ENCODE data around the gene WNT7A.
A peak's percentile ranks its signal among the peaks of the same experiment; 100 is the strongest.

The WNT7A gene

GRCh38 chr3:13811614-13812013 is 68.3 kb downstream of the WNT7A start:
- TF ChIP-seq CTCF (conservative IDR thresholded peaks at IDR 0.05; ENCODE audit: low read depth) = no peak
- POLR2A ChIA-PET (ENCODE audit: low non-redundant PET) = no interaction called here
- DNase-seq (ENCODE audit: low spot score) = no peak
- CTCF ChIA-PET = no interaction called here
- peak overlapping the region; percentile 5; the same call in 1 of the 2 replicates for H3K27ac ChIP-seq

- no peak for DNase-seq (ENCODE audit: low spot score)
- no peak for TF ChIP-seq CTCF (conservative IDR thresholded peaks at IDR 0.05; ENCODE audit: low read depth)
- H3K27ac ChIP-seq = no peak overlapping the region
- ChIA-PET CTCF (no interaction called here), POLR2A (ENCODE audit: low non-redundant PET) (no interaction called here)
Observed at GRCh38 chr3:13808550-13808949, 71.3 kb downstream of the WNT7A start.

- ChIA-PET CTCF (interaction anchor here (0.6 kb wide), 1 partner anchor 79 kb away, joined by 3 read pairs; no protein-coding TSS in a partner anchor), POLR2A (ENCODE audit: low non-redundant PET) (no interaction called here)
- no peak for TF ChIP-seq CTCF (conservative IDR thresholded peaks at IDR 0.05; ENCODE audit: low read depth)
- peak; percentile 75 for DNase-seq (ENCODE audit: low spot score)
- peak overlapping the region; percentile 62 for H3K27ac ChIP-seq
Observed at GRCh38 chr3:13801361-13802204, 78.3 kb downstream of the WNT7A start.

GRCh38 chr3:13800064-13800463 is 79.8 kb downstream of the WNT7A start:
- TF ChIP-seq CTCF (conservative IDR thresholded peaks at IDR 0.05; ENCODE audit: low read depth) = no peak
- DNase-seq (ENCODE audit: low spot score) = no peak
- H3K27ac ChIP-seq = no peak overlapping the region
- ChIA-PET POLR2A (ENCODE audit: low non-redundant PET) (no interaction called here), CTCF (interaction anchor here (0.5 kb wide), 1 partner anchor 314 kb away, joined by 3 read pairs; no protein-coding TSS in a partner anchor)

GRCh38 chr3:13798401-13798800 is 81.5 kb downstream of the WNT7A start:
- POLR2A ChIA-PET (ENCODE audit: low non-redundant PET) = no interaction called here
- no peak overlapping the region for H3K27ac ChIP-seq
- no peak for TF ChIP-seq CTCF (conservative IDR thresholded peaks at IDR 0.05; ENCODE audit: low read depth)
- DNase-seq (ENCODE audit: low spot score) = no peak
- CTCF ChIA-PET = no interaction called here

- H3K27ac ChIP-seq = no peak overlapping the region
- ChIA-PET CTCF (no interaction called here), POLR2A (ENCODE audit: low non-redundant PET) (no interaction called here)
- TF ChIP-seq CTCF (conservative IDR thresholded peaks at IDR 0.05; ENCODE audit: low read depth) = no peak
- no peak for DNase-seq (ENCODE audit: low spot score)
Observed at GRCh38 chr3:13796701-13797460, 83.0 kb downstream of the WNT7A start.

Data from RWPE1 (cell line).